Mucosa of gallbladder (tissue), 1 donor: ENCODE data around the gene HDAC4. TPM values are rescaled to one million over a fixed set of nuclear protein-coding genes. Genes with fewer than 3 reads are reported as not detected.

Experiments
- DNase-seq: peaks from one replicate; pipeline ENCODE4 v3.0.0-alpha.2; 2020; ENCODE audit warnings: low spot score
- total RNA-seq: library from RNA; stranded (reverse); gene quantifications from one replicate; pipeline ENCODE4 v1.2.1, GENCODE V29; 2021
- donor health status: DM: no; HTN: no; CAD: no.

Gene HDAC4
- total RNA-seq, 1 donor from 2014 or later, result 103 TPM

DNA sequence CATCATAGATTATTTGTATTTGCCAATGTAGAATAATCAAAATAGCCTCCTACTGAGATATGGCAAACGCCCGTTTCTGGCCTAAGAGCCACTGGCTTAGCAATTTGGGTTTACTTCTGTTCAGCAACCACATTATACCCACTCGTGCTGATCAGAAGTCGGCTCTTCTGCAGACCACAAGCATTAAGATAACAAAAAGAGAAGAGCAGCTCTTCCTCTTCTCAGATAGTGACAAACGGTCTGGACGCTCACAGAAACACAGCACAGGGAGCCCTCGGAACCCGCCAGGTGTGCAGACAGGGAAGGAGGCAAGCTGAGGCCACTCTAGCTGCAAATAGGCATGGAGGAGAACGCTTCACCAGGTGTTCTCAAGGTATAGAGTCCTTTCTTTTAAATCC, 164.0 kb downstream of the HDAC4 start:
- no peak for DNase-seq

DNA sequence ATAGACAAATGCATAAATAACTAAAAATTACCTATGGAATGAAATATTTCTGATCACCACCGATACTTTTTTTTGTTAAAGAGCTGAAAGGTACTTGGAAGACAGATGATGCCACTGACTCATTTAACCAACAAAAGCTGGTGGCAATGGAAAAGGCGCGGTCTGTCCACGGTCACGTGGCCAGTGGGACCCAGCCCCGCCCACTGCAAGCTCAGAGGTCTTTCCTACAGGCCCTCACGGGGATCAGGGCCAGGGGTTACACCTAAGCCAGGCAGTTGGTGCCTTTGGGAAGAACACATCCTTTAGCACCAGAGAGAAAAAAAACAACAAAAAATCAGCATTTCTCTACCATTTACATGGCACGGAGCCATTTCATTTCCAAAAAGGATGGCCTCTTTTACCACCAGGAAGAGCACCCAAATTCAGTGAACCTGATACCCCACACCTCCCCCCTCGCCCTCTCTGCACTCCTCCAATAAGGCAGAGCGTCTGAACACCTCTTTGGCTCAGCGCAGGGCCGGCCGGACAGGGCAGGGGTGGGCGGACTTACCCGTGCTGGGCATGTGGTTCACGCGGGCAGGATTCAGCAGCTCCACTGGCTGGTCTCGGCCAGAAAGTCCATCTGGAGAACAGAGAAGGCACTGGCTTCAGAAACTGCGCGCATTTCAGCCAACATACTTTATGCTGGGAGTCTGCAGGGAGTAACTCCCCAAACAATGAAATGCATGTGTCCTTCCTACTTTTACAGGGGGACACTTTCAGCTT, 164.6 kb downstream of the HDAC4 start:
- no peak for DNase-seq

DNA sequence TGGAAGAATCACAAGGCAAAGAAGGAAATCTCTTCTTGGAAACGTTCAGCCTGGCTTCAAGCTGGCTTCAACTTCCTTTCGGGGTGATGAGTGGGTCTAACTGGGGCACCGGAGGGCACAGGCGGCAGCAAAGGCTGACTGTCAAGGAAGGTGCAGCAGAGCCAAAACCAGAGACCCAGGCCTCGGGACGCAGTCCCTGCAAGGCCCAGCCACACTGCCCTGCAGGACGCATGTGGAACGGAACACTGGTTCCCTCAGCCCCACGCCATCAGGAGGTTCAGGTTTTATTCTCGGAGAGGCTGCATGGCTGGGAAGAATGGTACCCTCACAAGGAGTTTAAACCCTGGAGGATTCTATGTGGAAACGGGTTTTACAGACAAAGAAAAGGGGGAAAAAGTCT, 165.5 kb downstream of the HDAC4 start:
- no peak for DNase-seq

DNA sequence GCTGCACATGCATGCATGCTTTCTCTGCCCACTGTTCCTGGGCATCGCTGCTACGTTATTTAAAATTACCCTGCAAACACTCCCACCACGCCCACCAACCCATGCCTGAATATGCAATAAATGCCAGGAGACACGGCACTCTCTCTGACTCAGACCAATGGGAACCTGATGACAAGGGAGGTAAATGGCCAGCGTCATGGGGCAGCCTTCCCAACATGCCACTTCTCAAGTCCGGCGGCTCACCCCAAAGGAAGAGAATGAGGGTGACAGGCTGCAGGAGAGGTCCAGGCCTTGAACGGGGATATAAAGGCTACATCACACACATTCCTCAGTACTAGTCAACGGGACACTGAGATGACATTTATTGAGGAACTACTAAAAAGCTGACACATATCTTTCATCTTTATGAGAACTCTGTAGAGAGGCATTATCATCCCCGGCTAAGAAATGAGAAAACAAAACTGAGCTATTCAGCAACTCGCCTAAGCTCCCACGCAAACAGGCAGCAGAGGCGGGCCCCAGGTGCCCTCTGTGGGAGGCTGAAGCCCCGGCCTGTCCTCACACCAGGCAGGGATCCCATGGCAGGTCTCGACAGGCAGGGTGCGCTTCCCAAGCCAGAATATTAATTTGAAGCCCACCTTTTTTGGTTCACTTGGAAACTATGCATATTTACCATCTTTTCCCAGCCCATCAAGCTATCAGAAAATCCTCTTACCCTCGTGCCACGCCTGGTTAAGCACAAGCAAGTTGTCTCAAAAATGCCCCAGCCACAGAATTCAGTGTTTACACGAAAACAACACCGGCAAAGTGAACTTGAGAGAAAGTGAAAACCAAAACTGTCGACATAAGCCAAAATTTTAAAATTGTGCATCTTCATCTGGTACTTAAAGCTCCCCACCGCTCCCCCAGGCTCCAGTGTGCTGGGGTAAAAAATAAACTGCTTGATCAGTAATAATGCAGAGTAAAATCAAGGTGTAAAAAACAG, 166.3 kb downstream of the HDAC4 start:
- DNase-seq, result no peak

DNA sequence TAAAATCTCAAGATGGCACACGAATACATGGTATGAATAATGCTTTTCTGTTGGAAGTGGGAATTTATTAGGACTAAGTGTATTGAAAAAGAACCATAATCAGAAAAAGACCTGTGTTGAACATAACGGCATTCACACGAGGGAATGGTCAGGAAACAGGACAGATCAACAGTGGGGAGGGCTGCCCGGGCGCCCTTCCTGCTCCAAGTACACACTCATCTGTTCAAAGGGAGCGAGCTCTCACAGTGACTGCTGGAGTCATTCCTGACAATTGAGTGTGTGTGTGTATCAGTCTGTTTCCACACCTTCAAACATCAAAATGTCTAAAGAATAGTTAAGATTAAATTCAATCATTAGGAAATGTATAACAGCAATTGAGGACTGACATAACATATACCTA, 167.2 kb downstream of the HDAC4 start:
- no peak for DNase-seq

DNA sequence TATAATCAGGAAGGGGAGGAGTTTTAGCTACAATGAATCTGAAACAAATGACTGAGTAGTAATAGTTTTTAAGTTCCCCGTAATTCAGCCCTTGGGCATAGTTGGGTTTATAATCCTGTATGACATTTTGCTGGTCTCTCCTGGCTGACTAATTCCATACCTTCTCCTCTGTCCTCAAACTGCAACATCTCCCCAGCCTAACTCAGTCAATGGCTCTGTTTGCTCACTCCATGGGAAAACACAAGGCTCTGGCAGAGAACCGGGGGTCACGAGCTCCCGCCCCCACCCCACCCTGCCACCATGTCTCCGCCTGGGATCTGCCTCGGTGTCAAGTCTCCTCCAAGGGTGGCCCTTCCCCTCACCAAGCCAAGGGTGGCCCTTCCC, 168.6 kb downstream of the HDAC4 start:
- no peak for DNase-seq

DNA sequence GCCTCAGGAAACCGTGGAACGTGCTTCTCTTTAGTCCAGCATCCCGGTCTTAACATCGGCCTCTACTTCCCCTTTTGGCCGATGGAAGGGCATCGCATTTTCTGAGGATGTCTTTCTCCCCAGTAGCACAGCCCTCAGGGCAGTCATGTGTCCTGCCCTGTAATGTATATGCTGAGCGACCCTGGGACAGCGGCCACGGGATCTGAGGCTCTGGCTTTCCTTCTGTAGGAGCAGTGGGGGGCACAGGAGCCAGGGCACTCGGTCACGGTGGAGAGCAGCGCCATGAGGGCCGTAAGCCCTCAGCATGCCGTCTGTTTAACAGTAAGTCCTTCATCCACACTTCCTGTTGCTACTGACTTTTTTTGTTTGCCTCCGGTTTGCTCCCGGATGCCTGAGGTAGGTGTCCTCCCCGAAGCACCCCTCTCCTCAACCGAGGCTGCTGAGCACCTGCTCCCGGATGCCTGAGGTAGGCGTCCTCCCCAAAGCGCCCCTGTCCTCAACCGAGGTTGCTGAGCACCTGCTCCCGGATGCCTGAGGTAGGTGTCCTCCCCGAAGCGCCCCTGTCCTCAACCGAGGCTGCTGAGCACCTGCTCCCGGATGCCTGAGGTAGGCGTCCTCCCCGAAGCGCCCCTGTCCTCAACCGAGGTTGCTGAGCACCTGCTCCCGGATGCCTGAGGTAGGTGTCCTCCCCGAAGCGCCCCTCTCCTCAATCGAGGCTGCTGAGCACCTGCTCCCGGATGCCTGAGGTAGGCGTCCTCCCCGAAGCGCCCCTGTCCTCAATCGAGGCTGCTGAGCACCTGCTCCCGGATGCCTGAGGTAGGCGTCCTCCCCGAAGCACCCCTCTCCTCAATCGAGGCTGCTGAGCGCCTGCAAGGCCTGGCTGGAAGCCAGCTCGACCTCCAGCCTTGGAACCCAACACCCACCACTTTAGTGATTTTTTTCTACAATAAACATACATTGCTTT, 169.3 kb downstream of the HDAC4 start:
- no peak for DNase-seq

DNA sequence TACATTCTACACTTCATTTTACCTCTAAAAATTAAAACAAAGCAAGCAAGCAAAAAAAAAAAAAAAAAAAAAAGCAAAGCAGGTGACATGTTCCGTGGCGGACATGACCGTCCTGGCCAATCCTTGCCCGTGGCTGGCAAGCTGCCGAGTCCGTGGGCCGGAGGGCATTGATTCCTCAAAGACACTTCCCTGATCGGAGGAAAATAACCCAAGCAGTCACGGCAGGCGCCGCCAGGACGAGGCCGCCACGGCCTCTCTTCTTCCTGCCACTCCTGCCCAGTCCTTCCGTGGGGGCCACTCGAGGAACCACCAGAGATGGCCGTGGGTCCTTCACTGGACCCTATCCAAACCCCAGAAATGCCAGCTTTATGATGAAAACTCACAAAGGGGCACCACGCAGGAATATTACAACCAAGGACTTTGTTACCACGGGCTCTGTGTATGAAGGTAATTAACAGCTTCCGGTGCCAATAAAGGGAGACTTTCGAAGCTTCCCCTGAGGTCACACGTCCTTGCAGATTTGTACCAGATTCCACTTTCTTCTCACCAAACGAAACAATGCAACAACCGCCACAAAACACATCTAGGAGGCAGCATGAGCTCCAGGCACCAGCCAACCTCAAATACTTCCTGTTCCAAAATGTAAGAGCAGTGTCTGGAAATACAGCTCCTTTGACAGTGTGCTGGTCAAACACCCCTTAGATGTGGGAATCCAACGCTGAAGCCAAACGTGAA, 170.3 kb downstream of the HDAC4 start:
- no peak for DNase-seq

DNA sequence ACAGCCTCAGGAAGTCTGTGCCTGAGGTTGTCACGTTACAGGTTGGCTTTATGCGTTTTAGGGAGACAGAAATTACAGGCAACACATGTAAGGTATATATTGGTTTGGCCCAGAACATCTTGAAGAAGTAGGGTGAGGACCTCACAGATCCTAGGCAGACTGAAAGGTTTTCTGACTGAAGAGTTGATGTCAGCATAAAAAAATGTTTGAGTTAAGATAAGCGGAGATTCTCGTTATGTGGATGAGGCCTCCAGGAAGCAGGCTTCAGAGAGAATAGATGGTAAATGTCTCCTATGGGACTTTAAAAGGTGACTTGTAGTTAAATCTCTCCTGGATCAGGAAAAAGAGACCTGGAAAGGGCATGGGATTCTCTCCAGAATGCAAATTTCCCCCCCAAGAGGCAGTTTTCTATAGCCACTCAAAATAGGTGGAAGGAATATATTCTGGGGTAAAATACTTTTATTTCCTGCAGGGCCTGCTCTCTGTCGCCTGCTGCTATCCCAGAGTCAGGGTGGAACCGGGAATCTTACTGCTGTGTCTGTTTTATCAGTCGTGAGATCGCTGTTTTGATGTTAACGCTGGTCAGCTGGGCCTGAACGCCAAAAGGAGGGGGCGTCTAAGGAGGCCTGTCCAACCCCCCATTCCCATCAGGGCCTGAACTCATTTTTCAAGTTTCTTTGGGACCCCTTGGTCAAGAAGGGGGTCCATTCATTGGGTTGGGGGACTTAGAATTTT, 171.1 kb downstream of the HDAC4 start:
- no peak for DNase-seq

DNA sequence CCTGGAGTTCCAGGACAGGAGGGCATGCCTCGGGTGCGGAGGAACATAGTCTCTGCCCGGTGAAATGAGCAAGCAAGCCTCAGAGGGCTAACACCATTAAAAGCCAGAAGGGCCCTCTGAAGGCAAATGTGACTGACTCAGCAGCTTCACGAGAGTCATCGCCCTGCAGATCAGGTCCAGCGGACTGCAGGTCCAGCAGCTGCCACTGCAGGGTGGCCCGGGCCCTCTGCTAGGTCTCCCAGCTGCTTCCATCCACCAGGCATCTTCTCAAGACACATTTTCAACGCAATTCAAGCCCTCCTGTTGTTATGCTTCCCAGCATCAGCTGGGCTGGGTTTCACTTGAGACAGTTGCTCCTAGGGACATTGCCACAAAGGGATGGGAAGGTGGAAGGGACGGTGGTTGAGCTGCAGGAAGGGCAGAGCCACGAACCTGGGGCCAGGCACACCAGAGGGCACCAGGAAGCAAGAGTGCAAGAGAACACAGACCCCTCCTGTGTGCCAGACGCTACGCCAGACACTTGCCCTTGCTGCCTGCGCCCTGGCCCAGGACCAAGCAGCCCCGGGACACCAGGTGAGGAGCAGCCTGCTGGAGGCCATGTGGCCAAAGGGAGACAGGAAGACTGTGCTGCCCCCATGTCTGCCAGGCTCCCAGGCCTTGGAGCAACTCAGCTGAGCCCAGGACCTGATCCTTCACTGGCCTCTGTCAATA, 173.0 kb downstream of the HDAC4 start:
- no peak for DNase-seq

DNA sequence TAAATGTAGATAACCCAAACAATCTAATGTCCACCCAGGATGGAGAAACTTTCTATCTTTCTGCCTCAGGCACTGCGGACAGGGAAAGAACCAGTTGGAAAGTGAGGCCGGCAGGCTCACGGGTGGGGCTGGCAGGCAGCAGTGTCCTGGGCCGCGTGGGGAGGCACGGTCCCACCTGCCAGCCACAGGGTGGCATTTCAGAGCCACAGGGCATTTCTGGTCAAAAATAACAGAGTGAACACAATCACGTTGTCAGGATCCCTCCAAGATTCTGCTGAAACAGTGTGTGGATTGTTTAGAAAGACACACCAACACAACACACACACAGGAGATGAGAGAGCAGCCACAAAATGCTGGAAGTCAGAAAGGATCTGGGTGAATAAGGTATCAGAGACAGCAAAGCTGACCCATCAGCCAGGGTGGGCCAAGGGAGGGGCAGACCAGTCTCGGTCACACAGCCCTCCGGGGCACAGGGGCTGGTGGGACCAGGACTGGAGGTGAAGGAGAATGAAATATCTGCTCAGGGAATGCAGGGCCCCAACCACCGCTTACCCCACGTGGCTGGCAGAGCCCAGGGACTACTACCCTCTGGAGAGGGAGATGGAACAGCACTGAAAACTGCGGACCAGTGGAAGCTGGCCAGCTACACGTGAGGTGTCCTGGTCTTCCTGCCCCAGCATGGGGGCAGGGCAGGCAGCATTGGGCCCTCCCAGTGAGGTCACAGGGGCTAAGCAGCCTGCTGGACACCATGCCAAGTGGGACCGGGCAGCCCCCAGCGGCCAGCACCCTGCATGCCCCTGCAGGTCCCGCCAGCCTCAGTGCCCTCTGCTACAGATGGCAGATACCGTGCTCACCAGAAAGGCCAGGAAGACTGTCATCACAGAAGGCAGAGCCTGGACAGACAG, 173.9 kb downstream of the HDAC4 start:
- no peak for DNase-seq

DNA sequence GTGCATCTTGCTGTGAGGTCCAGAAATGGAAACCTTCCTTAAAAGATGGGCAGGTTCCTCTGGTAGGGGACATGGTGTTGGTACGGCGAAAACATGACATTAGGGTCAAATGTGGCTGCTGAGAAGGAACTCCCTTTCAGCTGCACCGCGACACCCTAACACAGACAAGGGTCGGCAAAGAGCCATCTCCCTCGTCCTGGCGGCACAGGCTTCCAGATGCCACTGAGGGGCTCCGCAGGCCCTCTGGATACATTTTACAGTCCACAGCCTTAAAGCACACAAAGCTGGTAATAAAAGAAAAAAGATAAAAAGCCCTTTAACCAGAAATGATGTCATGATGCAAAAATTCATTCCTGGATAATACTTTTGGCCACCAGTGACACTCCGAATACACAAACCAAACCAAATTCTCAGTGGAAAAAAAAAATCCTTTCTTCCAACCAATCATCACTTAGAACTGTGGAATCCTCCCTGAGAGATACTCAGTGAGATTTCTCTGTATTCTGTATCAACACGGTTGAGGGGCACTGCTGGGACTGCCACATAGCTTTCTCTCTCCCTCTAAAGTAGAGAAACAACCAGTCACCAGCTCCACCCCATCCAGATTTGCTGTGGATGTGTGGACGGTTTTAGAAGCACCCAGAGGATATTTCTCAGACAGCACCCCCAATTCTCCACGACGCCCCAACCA, 174.8 kb downstream of the HDAC4 start:
- DNase-seq, result no peak

DNA sequence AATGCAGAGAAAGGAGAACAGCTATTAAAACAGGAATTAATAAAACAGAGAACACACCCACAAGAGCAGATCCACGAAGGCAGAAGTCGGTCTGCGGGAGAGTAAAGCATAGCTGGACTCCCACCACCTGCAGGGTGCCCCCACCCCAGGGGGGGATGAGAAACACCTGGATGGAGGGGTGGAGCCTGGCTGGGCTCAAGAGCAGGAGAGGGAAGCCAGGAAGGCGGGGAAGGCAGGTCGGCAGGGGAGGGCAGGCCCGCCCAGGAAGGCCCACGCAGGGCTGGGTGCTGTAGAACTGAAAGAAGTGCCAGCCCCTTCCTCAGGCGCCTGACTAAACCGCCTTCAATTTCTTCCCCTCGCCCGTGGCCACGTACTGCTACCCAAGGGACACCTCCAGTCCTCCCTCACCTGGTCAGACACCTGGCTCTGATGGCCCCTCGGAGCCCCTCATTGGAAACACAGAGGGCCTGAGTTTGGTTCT, 175.4 kb downstream of the HDAC4 start:
- DNase-seq, result no peak

DNA sequence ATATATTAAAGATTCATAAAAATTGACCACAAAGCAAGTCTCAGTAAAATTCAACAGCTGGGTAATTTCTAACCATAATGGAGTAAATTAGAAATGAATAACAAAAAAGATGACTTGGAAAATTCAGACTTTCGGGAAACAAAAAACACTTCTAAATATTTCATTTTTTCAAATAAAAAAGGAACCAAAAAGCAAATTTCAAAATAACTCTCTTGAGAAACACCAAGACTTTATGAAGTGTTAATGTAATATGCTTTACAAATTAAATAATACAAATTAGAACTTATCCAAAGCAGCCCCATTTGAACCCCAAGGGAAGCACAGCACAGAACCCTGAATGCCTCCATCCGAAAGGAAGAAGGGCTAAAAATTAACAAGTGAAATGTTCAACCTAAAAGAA, 175.9 kb downstream of the HDAC4 start:
- DNase-seq, result no peak

DNA sequence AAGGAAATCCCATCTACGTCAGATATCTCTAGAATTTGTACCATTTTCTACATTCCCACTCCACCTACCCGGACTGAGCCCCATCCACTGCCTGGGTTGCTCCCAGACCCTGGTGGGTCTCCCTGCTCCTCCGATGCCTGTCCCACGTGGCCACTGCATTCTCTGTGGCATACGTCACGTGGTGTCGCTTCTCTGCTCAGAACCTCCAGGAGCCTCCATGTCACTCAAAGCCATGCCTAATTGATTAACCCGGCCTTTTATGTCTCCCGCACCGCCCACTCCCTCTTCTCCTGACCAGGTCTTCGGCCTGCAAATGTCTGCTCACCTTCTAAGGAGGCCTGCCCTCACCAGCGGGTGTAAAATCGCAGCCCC, 176.6 kb downstream of the HDAC4 start:
- DNase-seq, result no peak

DNA sequence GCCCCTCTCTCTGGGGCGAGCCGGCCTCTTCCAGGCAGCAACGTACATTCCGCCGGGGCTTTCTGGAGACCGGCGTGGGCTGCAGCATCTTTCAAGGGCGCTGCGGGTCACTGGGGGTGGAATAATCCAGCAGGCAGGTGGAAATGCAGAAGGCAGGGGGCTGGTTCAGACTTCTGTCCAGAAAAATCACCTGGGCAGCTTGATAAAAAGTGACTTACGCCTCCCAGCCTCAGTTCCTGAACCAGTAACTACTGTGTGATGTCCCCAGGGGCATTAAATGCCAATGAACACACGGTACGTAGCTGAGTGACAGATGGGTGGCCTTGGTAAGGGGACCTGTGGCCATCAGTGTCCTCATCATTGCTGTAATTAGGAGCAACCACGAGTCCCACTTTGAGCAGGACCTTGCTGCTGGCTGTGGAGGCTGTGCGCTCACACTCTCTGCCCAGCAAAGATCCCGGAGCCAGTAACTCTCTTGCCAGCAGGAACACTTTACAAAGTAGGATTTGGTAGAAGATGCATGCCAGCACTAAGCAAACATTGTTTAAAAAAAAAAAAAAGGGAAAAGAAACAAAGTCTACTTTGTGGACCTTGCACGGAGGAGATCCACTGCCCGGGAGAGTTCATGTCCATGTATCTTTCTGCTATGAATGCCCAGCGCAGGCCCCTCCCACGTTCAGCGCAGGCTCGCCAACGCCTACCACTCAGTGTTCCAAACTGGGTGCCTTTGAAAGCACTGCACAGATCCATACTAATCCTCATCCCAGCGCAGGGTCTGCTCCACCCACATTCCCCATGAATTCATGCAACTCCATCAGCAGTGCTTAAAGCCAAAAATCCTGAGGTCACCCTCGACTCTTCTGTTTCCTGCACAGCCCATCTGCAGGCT, 177.3 kb downstream of the HDAC4 start:
- peak; percentile 86 for DNase-seq
